MM.1S (cell line): ENCODE measurements around the gene SRSF2.

ENCODE experiments used
- DNase-seq: peaks from one replicate; pipeline ENCODE4 v3.0.0-alpha.2; 2015
- H2AFZ ChIP-seq: fragments of 300-600 bp; sonication (generic); 2 replicates; pipeline ENCODE4 v1.6.0; 2016; ENCODE audit warnings: antibody characterized with exemption, low read length
- H3F3A ChIP-seq: fragments of 300-600 bp; sonication (generic); 2 replicates; pipeline ENCODE4 v1.6.1; 2016; ENCODE audit warnings: mild to moderate bottlenecking, antibody characterized with exemption, low read length, moderate library complexity, mixed read lengths; ENCODE audit not compliant: insufficient read depth
- H3K27ac ChIP-seq: fragments of 300-600 bp; sonication (generic); 2 replicates; pipeline ENCODE4 v1.5.1; 2016; ENCODE audit warnings: mild to moderate bottlenecking, low read length
- H3K27me3 ChIP-seq: fragments of 300-600 bp; sonication (generic); replicated peaks from 2 replicates; pipeline ENCODE4 v1.6.0; 2016; ENCODE audit warnings: low read length; ENCODE audit not compliant: insufficient read depth
- H3K36me3 ChIP-seq: fragments of 300-600 bp; sonication (generic); replicated peaks from 2 replicates; pipeline ENCODE4 v1.6.1; 2016; ENCODE audit warnings: mild to moderate bottlenecking, low read length, mixed read lengths; ENCODE audit not compliant: insufficient read depth
- H3K4me1 ChIP-seq: fragments of 300-600 bp; sonication (generic); 2 replicates; pipeline ENCODE4 v1.6.1; 2016; ENCODE audit warnings: low read length, mixed read lengths
- H3K4me2 ChIP-seq: fragments of 300-600 bp; sonication (generic); 2 replicates; pipeline ENCODE4 v1.6.0; 2016; ENCODE audit warnings: low read depth, low read length
- H3K4me3 ChIP-seq: fragments of 300-600 bp; sonication (generic); 2 replicates; pipeline ENCODE4 v1.5.1; 2016; ENCODE audit warnings: low read length, mixed read lengths
- H3K79me2 ChIP-seq: fragments of 300-600 bp; sonication (generic); 2 replicates; pipeline ENCODE4 v1.6.1; 2016; ENCODE audit warnings: mixed run types, low read length, mixed read lengths
- H3K9ac ChIP-seq: fragments of 300-600 bp; sonication (generic); 2 replicates; pipeline ENCODE4 v1.6.1; 2016; ENCODE audit warnings: low read length, mixed read lengths
- H3K9me2 ChIP-seq: fragments of 300-600 bp; sonication (generic); replicated peaks from 2 replicates; pipeline ENCODE4 v1.6.1; 2016; ENCODE audit warnings: mild to moderate bottlenecking, low read length, mixed read lengths; ENCODE audit not compliant: insufficient read depth
- H3K9me3 ChIP-seq: fragments of 300-600 bp; sonication (generic); replicated peaks from 2 replicates; pipeline ENCODE4 v1.6.1; 2016; ENCODE audit warnings: mild to moderate bottlenecking, low read length, mixed read lengths; ENCODE audit not compliant: insufficient read depth
- H4K20me1 ChIP-seq: fragments of 300-600 bp; sonication (generic); 2 replicates; pipeline ENCODE4 v1.6.1; 2016; ENCODE audit warnings: mild to moderate bottlenecking, low read length, moderate library complexity, mixed read lengths; ENCODE audit not compliant: insufficient read depth
- EZH2 ChIP-seq: fragments of 300-600 bp; sonication (generic); optimal IDR thresholded peaks from 2 replicates; pipeline ENCODE3; 2017; ENCODE audit warnings: low read depth, mild to moderate bottlenecking, antibody characterized with exemption, low read length, mixed read lengths
- EZH2phosphoT487 ChIP-seq: fragments of 300-600 bp; sonication (generic); IDR thresholded peaks from 2 replicates; pipeline ENCODE4 v1.6.1; 2018; ENCODE audit warnings: antibody characterized with exemption, low read length
- TF ChIP-seq, protein P1 (sequence below): fragments of 300-600 bp; sonication (generic); IDR thresholded peaks from 2 replicates; pipeline ENCODE4 v1.5.1; 2016; ENCODE audit warnings: antibody characterized with exemption, low read length, mixed read lengths

The SRSF2 gene

DNA sequence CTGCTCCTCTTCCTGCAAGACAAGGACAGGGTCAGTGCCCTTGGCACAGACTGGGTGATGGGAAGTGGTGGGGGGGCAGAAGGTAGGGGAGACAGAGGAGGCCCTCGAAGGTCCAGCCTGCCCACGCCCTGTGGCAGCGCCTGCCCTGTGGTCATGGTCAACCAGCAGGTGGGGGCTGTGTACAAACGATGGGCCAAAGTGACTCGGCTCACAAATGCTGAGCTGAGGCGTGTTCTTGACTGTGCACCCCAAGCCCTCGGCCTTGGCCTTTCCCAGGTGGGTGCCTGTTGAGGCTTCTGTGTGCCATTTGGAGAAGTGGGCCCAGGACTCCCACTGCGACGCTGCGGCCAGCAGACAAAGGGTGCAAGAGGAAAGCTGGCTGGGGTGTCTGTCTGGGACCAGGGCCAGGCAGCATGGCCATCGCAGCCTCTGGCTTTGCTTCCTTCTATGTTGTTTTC lies 48.9 kb downstream of the SRSF2 start:
- H3K4me1 ChIP-seq, result no peaks in the 10 kb centered on the region
- no peaks in the 10 kb centered on the region for H3K79me2 ChIP-seq
- no peak overlapping the region for H3K27ac ChIP-seq
- no peak for TF ChIP-seq EZH2phosphoT487
- TF ChIP-seq, protein P1, sequence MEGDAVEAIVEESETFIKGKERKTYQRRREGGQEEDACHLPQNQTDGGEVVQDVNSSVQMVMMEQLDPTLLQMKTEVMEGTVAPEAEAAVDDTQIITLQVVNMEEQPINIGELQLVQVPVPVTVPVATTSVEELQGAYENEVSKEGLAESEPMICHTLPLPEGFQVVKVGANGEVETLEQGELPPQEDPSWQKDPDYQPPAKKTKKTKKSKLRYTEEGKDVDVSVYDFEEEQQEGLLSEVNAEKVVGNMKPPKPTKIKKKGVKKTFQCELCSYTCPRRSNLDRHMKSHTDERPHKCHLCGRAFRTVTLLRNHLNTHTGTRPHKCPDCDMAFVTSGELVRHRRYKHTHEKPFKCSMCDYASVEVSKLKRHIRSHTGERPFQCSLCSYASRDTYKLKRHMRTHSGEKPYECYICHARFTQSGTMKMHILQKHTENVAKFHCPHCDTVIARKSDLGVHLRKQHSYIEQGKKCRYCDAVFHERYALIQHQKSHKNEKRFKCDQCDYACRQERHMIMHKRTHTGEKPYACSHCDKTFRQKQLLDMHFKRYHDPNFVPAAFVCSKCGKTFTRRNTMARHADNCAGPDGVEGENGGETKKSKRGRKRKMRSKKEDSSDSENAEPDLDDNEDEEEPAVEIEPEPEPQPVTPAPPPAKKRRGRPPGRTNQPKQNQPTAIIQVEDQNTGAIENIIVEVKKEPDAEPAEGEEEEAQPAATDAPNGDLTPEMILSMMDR, result no peak
- TF ChIP-seq EZH2, result no peak
- no peak overlapping the region for H3K9ac ChIP-seq
- H3K9me2 ChIP-seq, result no peaks in the 10 kb centered on the region
- H3K9me3 ChIP-seq, result no peaks in the 10 kb centered on the region
- DNase-seq, result no peak
- no peak overlapping the region for H3K4me2 ChIP-seq
- H4K20me1 ChIP-seq, result no peaks in the 10 kb centered on the region
- H3K36me3 ChIP-seq, result no peaks in the 10 kb centered on the region
- H3K4me3 ChIP-seq, result no peak overlapping the region
- H3K27me3 ChIP-seq, result peaks cover 22% of the 10 kb centered on the region
- H2AFZ ChIP-seq, result no peak overlapping the region
- H3F3A ChIP-seq, result no peaks in the 10 kb centered on the region

DNA sequence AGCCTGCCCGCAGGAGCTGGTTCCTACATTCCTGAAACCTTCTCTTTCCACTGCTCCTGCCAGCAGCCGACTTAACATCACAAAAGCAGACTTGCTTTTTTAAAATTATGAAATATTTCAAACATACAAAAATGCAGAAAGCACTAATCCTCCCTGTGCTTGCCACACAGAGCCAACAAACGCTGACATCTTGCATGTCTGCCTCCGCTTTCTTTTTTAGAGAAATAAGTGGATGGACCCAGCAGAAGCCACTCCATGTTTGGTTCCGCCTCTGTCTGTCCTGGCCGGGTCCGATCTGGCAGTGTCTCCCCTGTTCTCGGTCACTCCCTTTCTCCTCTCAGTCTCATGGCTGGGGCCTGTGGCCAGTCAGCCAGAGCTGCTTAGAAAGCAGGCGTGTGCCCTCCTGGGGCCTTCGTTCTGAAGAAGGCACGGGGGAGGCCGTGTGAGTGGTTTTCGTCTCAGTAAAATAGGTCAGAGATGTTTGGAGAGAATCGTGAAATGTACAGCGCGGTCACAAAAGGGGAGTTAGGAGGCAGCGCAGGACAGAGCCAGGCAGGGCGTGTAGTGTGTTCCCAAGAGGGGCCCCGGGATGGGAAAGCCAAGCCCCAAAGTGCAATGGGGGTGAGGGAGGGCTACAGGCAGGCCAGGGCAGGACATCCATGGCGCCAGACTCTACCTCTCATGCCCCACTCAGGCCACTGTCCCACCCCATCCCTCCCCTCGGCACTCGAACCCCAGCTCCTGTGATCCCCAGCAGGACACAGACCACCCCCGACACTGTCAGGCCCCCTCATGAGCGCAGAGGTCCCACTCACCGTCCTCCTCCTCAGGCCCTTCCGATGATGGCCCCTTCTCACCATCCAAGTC lies 49.6 kb downstream of the SRSF2 start:
- no peak for TF ChIP-seq EZH2
- DNase-seq, result no peak
- Histone ChIP-seq H2AFZ (no peak overlapping the region), H3K27me3 (peaks cover 22% of the 10 kb centered on the region), H3K9me3 (no peaks in the 10 kb centered on the region), H3K36me3 (no peaks in the 10 kb centered on the region), H3K4me2 (no peak overlapping the region), H3K9ac (no peak overlapping the region), H3K79me2 (no peaks in the 10 kb centered on the region), H3K4me3 (no peak overlapping the region), H4K20me1 (no peaks in the 10 kb centered on the region), H3K4me1 (no peaks in the 10 kb centered on the region), H3K9me2 (no peaks in the 10 kb centered on the region), H3F3A (no peaks in the 10 kb centered on the region), H3K27ac (no peak overlapping the region)

DNA sequence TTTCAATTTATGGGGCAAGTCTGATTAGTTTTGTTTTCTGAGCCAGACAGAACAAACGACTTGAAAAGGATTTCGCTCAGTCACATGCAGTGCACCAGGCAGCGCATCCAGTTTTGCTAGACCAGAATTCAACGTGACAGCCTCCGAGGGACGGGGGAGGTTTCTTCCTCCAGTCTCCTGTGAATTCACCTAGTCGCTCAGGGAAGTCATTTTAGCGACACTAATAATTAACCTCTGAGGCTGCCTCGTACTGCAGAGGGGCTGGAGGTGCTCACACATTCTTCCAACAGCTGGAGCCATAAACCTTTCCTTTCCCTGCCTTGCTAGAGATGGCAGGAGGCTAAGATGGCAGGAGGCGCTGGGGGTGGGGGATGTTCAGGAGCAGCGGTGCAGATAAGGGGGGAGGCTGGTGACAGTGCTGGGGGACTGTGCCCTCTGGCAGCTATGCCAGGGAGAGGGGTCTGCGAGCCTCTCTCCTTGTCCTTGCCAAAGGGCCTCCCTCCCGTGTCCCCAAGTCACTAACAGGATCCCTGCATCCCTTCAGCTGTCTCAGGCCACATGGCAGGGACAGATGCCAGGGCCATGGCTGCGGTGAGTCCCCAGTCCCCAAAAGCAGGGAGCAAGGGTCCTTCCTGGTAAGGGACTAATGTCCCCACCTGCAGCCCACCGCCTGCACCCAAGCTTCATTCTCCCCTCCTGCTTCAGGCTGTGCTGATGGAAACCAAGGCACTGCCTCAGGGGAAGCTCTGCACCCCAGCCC lies 50.4 kb downstream of the SRSF2 start:
- peaks cover 24% of the 10 kb centered on the region for H3K27me3 ChIP-seq
- no peak for DNase-seq
- H3K4me2 ChIP-seq, result no peak overlapping the region
- H3K79me2 ChIP-seq, result no peaks in the 10 kb centered on the region
- TF ChIP-seq EZH2phosphoT487, result no peak
- TF ChIP-seq, protein P1, result no peak
- TF ChIP-seq EZH2, result no peak
- H3K4me1 ChIP-seq, result no peaks in the 10 kb centered on the region
- no peaks in the 10 kb centered on the region for H3F3A ChIP-seq
- no peaks in the 10 kb centered on the region for H4K20me1 ChIP-seq
- no peaks in the 10 kb centered on the region for H3K9me3 ChIP-seq
- no peaks in the 10 kb centered on the region for H3K9me2 ChIP-seq
- H3K4me3 ChIP-seq, result no peak overlapping the region
- no peak overlapping the region for H3K27ac ChIP-seq
- H3K9ac ChIP-seq, result no peak overlapping the region
- H2AFZ ChIP-seq, result no peak overlapping the region
- no peaks in the 10 kb centered on the region for H3K36me3 ChIP-seq
